GM23338 (cell line): Measurements from ENCODE around the gene PLA2G4F. TPM values are rescaled to one million over a fixed set of nuclear protein-coding genes. Genes with fewer than 3 reads are reported as not detected.

Experiments used
- ATAC-seq: fragments of 200-7000 bp; cut with Tn5 transposase; 3 replicates; pipeline ENCODE4 v1.9.1; 2020
- DNase-seq: peaks from one replicate; pipeline ENCODE4 v3.0.0-alpha.2; 2015; ENCODE audit warnings: low spot score
- H2AFZ ChIP-seq: fragments of 200-600 bp; sonication (generic); 2 replicates; pipeline ENCODE4 v1.8.0; 2016; ENCODE audit warnings: antibody characterized with exemption, mild to moderate bottlenecking, moderate library complexity
- H3F3A ChIP-seq: fragments of 200-600 bp; sonication (generic); replicated peaks from 2 replicates; pipeline ENCODE4 v1.8.0; 2017; ENCODE audit warnings: antibody characterized with exemption, mixed run types, low read depth
- H3K27ac ChIP-seq: fragments of 200-600 bp; sonication (generic); 2 replicates; pipeline ENCODE4 v1.6.1; 2016; ENCODE audit warnings: low read depth
- H3K27me3 ChIP-seq: fragments of 200-600 bp; sonication (generic); 2 replicates; pipeline ENCODE4 v1.8.0; 2016; ENCODE audit warnings: mild to moderate bottlenecking, mixed run types, moderate library complexity; ENCODE audit not compliant: insufficient read depth
- H3K36me3 ChIP-seq: fragments of 200-600 bp; sonication (generic); 2 replicates; pipeline ENCODE4 v1.8.0; 2016; ENCODE audit warnings: mild to moderate bottlenecking; ENCODE audit not compliant: insufficient read depth
- H3K4me1 ChIP-seq: fragments of 200-600 bp; sonication (generic); 2 replicates; pipeline ENCODE4 v1.8.0; 2016; ENCODE audit warnings: mild to moderate bottlenecking, moderate library complexity; ENCODE audit not compliant: insufficient read depth
- H3K4me2 ChIP-seq: fragments of 200-600 bp; sonication (generic); 2 replicates; pipeline ENCODE4 v1.7.1; 2017; ENCODE audit warnings: mixed run types
- H3K4me3 ChIP-seq: fragments of 200-600 bp; sonication (generic); 2 replicates; pipeline ENCODE4 v1.6.1; 2016; ENCODE audit warnings: mixed run types
- H3K79me2 ChIP-seq: fragments of 200-600 bp; sonication (generic); replicated peaks from 2 replicates; pipeline ENCODE4 v1.8.0; 2017; ENCODE audit warnings: mild to moderate bottlenecking; ENCODE audit not compliant: insufficient read depth
- H3K9me2 ChIP-seq: fragments of 200-600 bp; sonication (generic); 2 replicates; pipeline ENCODE4 v1.8.0; 2017; ENCODE audit not compliant: insufficient read depth
- H4K20me1 ChIP-seq: fragments of 200-600 bp; sonication (generic); replicated peaks from 2 replicates; pipeline ENCODE4 v1.8.0; 2017; ENCODE audit warnings: mild to moderate bottlenecking; ENCODE audit not compliant: insufficient read depth
- H3K27ac Mint-ChIP-seq: 2 replicates; pipeline ENCODE4 v1.8.0; 2020; ENCODE audit warnings: inconsistent platforms, mild to moderate bottlenecking, moderate library complexity, mixed read lengths
- H3K27me3 Mint-ChIP-seq: 3 replicates; pipeline ENCODE4 v1.8.0; 2022; ENCODE audit warnings: low read depth, mild to moderate bottlenecking, moderate library complexity, mixed read lengths, inconsistent platforms; ENCODE audit not compliant: insufficient read depth, poor library complexity
- H3K36me3 Mint-ChIP-seq: 3 replicates; pipeline ENCODE4 v1.8.0; 2021; ENCODE audit warnings: low read depth, mild to moderate bottlenecking, inconsistent platforms, moderate library complexity, mixed read lengths
- H3K4me1 Mint-ChIP-seq: 3 replicates; pipeline ENCODE4 v1.8.0; 2020; ENCODE audit warnings: mild to moderate bottlenecking, inconsistent platforms, mixed read lengths
- H3K4me3 Mint-ChIP-seq: 3 replicates; pipeline ENCODE4 v1.8.0; 2021; ENCODE audit warnings: moderate library complexity, mild to moderate bottlenecking, inconsistent platforms, mixed read lengths
- H3K9me3 Mint-ChIP-seq: 3 replicates; pipeline ENCODE4 v1.8.0; 2020; ENCODE audit warnings: moderate library complexity, mild to moderate bottlenecking, inconsistent platforms, mixed read lengths
- CREB1 ChIP-seq: fragments of 250-450 bp; sonication (Bioruptor Pico); IDR thresholded peaks from 2 replicates; pipeline ENCODE4 v1.5.0; 2020; ENCODE audit warnings: low read depth, mild to moderate bottlenecking, moderate library complexity
- EZH2 ChIP-seq: fragments of 200-600 bp; sonication (generic); IDR thresholded peaks from one replicate; pipeline ENCODE4 v1.8.0; 2017; ENCODE audit warnings: antibody characterized with exemption, mild to moderate bottlenecking, low read depth; ENCODE audit not compliant: unreplicated experiment
- JUNB ChIP-seq: IDR thresholded peaks from one replicate; pipeline ENCODE4 v1.6.1; 2016; ENCODE audit warnings: antibody characterized with exemption; ENCODE audit not compliant: unreplicated experiment
- NANOG ChIP-seq: IDR thresholded peaks from 2 replicates; pipeline ENCODE4 v1.6.1; 2016; ENCODE audit warnings: antibody characterized with exemption, borderline replicate concordance
- POLR2AphosphoS5 ChIP-seq: IDR thresholded peaks from 2 replicates; pipeline ENCODE4 v1.6.1; 2016; ENCODE audit warnings: antibody characterized with exemption, low read depth
- STAT1 ChIP-seq: IDR thresholded peaks from one replicate; pipeline ENCODE4 v1.6.1; 2016; ENCODE audit warnings: antibody characterized with exemption; ENCODE audit not compliant: unreplicated experiment
- ZNF114 ChIP-seq: fragments of 250-450 bp; sonication (Bioruptor Pico); IDR thresholded peaks from 2 replicates; pipeline ENCODE4 v1.5.0; 2020; ENCODE audit warnings: mild to moderate bottlenecking, moderate library complexity
- ZNF331 ChIP-seq: fragments of 250-450 bp; sonication (Bioruptor Pico); IDR thresholded peaks from 2 replicates; pipeline ENCODE4 v1.5.0; 2020; ENCODE audit warnings: low read depth, mild to moderate bottlenecking, moderate library complexity
- polyA plus RNA-seq: library from polyadenylated mRNA; unstranded; fragments of >200 nt; fragmentation: Nextera tagmentation; extraction: Ambion mirVana; gene quantifications from 2 replicates; pipeline ENCODE4 v1.2.1, GENCODE V29; 2016
- total RNA-seq: library from RNA; depleted of rRNA; stranded (reverse); fragments of >200 nt; shearing (Covaris generic); gene quantifications from 2 replicates; pipeline ENCODE4 v1.2.3, GENCODE V29; 2014
- TF ChIP-seq, protein P1 (sequence below): IDR thresholded peaks from one replicate; pipeline ENCODE4 v1.6.1; 2018; ENCODE audit warnings: antibody characterized with exemption; ENCODE audit not compliant: unreplicated experiment
- TF ChIP-seq, protein P2 (sequence below): fragments of 250-450 bp; sonication (Bioruptor Pico); IDR thresholded peaks from 2 replicates; pipeline ENCODE4 v1.5.0; 2020; ENCODE audit warnings: mild to moderate bottlenecking, moderate library complexity

The PLA2G4F gene
- total and polyA plus RNA-seq, 2 experiments from 2014 or later, result not detected

DNA sequence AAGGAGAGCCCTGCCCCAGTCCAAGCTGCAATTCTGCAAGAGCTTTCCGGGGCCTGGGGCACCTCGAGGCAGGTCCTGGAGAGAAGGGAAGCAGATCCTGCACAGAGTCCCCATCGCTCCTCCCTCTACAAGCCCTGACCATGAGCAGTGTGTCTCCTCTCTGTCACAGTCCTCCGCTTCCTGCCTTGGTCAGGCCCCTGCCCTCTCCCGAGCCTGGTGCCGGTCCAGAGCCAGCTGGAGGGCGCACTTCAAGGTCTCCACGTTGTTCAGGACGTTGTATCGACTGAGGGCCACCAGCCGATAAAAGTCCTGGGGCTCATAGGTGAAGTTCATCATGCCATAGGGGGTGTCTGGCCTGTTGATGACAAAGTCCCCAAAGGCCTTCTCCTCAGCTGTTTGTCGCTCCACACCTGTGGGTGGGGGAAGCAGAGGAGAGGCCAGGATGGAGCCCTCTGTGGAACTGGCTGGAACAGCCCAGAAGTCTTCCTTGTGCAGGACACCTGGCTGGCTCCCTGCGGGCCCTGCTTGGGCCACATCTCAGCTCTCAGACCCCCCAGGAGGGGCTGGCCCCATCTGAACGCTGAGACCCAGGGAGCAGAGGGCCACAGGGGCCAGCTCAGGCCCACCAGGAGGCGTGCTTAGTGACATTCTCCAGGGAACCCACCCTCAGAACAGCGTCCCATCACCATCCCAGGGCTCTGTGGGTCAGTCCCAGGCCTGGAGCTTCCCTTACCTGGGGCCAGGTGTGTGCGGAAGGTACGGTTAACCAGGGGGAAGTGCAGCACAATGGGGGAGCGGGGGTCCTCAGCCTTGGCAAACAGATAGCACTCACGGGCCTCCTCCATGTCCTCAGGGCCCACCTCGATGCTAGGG, 14.4 kb downstream of the PLA2G4F start (continued):
- TF ChIP-seq, protein P1, sequence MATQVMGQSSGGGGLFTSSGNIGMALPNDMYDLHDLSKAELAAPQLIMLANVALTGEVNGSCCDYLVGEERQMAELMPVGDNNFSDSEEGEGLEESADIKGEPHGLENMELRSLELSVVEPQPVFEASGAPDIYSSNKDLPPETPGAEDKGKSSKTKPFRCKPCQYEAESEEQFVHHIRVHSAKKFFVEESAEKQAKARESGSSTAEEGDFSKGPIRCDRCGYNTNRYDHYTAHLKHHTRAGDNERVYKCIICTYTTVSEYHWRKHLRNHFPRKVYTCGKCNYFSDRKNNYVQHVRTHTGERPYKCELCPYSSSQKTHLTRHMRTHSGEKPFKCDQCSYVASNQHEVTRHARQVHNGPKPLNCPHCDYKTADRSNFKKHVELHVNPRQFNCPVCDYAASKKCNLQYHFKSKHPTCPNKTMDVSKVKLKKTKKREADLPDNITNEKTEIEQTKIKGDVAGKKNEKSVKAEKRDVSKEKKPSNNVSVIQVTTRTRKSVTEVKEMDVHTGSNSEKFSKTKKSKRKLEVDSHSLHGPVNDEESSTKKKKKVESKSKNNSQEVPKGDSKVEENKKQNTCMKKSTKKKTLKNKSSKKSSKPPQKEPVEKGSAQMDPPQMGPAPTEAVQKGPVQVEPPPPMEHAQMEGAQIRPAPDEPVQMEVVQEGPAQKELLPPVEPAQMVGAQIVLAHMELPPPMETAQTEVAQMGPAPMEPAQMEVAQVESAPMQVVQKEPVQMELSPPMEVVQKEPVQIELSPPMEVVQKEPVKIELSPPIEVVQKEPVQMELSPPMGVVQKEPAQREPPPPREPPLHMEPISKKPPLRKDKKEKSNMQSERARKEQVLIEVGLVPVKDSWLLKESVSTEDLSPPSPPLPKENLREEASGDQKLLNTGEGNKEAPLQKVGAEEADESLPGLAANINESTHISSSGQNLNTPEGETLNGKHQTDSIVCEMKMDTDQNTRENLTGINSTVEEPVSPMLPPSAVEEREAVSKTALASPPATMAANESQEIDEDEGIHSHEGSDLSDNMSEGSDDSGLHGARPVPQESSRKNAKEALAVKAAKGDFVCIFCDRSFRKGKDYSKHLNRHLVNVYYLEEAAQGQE, result no peak
- TF ChIP-seq EZH2 (no peak), POLR2AphosphoS5 (no peak)

DNA sequence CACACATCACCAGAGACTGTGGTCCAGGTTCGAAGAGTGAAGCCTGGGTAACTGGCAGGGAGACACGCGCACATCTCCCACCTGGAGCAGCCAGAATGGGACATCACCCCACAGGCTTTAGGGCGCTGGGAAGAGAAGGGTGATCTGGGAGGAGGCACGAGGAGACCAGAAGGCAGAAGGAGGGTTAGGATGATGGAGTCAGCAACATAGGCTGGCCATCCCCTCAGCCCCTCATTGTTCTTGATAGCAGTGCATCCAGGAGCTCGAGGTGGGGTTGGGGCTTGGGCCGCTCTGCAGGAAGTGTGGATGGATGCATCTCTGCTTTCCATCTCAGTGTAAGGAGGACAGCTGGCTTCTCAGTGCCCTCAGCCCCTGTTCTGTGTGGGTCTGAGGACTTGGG, 15.2 kb downstream of the PLA2G4F start:
- no peaks in the 10 kb centered on the region for H3K9me2 ChIP-seq
- DNase-seq, result no peak
- no peak overlapping the region for H3K4me2 ChIP-seq
- no peaks in the 10 kb centered on the region for H3K27me3 ChIP-seq
- H3K4me1 Mint-ChIP-seq, result no peaks in the 10 kb centered on the region; the same call in 1 of the 3 replicates
- H3K9me3 Mint-ChIP-seq, result peaks cover 15% of the 10 kb centered on the region; the same call in 2 of the 3 replicates
- no peak overlapping the region for H2AFZ ChIP-seq
- no peak overlapping the region for H3K4me3 Mint-ChIP-seq
- no peak overlapping the region for H3K27ac ChIP-seq
- H3F3A ChIP-seq, result no peaks in the 10 kb centered on the region
- H3K27me3 Mint-ChIP-seq, result peaks cover 4% of the 10 kb centered on the region
- H3K27ac Mint-ChIP-seq, result no peak overlapping the region
- ATAC-seq, result no peak
- H3K4me3 ChIP-seq, result no peak overlapping the region
- no peaks in the 10 kb centered on the region for H3K4me1 ChIP-seq
- no peaks in the 10 kb centered on the region for H3K36me3 Mint-ChIP-seq
- H4K20me1 ChIP-seq, result no peaks in the 10 kb centered on the region
- H3K36me3 ChIP-seq, result no peaks in the 10 kb centered on the region
- H3K79me2 ChIP-seq, result no peaks in the 10 kb centered on the region
- TF ChIP-seq JUNB (no peak), POLR2AphosphoS5 (no peak), EZH2 (no peak), NANOG (no peak), ZNF114 (CRISPR knock-in tag) (no peak), STAT1 (no peak), ZNF331 (CRISPR knock-in tag) (no peak), CREB1 (CRISPR knock-in tag) (no peak)
- TF ChIP-seq, protein P1, result no peak
- TF ChIP-seq, protein P2, sequence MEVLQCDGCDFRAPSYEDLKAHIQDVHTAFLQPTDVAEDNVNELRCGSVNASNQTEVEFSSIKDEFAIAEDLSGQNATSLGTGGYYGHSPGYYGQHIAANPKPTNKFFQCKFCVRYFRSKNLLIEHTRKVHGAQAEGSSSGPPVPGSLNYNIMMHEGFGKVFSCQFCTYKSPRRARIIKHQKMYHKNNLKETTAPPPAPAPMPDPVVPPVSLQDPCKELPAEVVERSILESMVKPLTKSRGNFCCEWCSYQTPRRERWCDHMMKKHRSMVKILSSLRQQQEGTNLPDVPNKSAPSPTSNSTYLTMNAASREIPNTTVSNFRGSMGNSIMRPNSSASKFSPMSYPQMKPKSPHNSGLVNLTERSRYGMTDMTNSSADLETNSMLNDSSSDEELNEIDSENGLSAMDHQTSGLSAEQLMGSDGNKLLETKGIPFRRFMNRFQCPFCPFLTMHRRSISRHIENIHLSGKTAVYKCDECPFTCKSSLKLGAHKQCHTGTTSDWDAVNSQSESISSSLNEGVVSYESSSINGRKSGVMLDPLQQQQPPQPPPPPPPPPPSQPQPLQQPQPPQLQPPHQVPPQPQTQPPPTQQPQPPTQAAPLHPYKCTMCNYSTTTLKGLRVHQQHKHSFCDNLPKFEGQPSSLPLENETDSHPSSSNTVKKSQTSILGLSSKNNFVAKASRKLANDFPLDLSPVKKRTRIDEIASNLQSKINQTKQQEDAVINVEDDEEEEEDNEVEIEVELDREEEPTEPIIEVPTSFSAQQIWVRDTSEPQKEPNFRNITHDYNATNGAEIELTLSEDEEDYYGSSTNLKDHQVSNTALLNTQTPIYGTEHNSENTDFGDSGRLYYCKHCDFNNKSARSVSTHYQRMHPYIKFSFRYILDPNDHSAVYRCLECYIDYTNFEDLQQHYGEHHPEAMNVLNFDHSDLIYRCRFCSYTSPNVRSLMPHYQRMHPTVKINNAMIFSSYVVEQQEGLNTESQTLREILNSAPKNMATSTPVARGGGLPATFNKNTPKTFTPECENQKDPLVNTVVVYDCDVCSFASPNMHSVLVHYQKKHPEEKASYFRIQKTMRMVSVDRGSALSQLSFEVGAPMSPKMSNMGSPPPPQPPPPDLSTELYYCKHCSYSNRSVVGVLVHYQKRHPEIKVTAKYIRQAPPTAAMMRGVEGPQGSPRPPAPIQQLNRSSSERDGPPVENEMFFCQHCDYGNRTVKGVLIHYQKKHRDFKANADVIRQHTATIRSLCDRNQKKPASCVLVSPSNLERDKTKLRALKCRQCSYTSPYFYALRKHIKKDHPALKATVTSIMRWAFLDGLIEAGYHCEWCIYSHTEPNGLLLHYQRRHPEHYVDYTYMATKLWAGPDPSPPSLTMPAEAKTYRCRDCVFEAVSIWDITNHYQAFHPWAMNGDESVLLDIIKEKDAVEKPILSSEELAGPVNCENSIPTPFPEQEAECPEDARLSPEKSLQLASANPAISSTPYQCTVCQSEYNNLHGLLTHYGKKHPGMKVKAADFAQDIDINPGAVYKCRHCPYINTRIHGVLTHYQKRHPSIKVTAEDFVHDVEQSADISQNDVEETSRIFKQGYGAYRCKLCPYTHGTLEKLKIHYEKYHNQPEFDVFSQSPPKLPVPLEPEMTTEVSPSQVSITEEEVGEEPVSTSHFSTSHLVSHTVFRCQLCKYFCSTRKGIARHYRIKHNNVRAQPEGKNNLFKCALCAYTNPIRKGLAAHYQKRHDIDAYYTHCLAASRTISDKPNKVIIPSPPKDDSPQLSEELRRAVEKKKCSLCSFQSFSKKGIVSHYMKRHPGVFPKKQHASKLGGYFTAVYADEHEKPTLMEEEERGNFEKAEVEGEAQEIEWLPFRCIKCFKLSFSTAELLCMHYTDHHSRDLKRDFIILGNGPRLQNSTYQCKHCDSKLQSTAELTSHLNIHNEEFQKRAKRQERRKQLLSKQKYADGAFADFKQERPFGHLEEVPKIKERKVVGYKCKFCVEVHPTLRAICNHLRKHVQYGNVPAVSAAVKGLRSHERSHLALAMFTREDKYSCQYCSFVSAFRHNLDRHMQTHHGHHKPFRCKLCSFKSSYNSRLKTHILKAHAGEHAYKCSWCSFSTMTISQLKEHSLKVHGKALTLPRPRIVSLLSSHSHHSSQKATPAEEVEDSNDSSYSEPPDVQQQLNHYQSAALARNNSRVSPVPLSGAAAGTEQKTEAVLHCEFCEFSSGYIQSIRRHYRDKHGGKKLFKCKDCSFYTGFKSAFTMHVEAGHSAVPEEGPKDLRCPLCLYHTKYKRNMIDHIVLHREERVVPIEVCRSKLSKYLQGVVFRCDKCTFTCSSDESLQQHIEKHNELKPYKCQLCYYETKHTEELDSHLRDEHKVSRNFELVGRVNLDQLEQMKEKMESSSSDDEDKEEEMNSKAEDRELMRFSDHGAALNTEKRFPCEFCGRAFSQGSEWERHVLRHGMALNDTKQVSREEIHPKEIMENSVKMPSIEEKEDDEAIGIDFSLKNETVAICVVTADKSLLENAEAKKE (CRISPR knock-in tag), result no peak
